ENCODE measurements around the gene CRELD2. TPM values are rescaled to one million over a fixed set of nuclear protein-coding genes. Genes with fewer than 3 reads are reported as not detected.

The CRELD2 gene
- total RNA-seq, 1 donor from 2014 or later = 73.9 TPM

DNA sequence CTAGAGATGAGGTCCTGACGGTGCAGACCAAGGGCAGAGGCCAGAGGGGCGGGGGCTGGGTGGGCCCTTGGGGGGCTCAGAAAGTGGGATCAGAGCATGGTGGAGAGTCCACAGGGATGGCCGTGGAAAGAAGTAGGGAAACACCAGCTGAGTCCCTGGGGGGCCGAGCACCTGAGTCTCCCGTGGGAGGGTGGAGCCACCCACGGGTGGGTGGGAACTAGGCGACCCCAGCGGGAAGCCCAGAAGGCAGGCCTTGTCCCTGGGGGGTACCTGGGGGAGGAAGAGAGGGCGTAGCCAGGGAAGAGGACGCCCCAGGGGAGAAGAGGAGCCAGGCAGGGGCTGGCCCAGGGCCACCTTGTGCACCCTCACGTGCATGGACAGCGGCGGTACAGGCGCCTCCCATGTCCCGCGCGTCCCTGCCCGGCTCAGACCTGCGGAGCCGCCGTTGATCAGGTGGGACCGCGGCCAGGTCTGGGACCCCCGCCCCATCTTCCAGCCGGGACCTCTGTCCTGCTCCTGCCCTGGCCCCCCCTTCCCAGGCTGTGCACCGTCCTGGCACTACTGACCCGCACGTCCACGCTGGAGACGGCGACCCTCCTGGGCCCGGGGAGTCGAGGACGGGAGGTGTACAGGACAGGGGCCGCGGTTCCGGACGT is 10.2 kb downstream of the CRELD2 start:
- intact Hi-C loops (cut with micrococcal nuclease) = loop anchor here (5.0 kb wide), 1 partner anchor 259 kb away; the partner anchor contains the start of gene TRABD

DNA sequence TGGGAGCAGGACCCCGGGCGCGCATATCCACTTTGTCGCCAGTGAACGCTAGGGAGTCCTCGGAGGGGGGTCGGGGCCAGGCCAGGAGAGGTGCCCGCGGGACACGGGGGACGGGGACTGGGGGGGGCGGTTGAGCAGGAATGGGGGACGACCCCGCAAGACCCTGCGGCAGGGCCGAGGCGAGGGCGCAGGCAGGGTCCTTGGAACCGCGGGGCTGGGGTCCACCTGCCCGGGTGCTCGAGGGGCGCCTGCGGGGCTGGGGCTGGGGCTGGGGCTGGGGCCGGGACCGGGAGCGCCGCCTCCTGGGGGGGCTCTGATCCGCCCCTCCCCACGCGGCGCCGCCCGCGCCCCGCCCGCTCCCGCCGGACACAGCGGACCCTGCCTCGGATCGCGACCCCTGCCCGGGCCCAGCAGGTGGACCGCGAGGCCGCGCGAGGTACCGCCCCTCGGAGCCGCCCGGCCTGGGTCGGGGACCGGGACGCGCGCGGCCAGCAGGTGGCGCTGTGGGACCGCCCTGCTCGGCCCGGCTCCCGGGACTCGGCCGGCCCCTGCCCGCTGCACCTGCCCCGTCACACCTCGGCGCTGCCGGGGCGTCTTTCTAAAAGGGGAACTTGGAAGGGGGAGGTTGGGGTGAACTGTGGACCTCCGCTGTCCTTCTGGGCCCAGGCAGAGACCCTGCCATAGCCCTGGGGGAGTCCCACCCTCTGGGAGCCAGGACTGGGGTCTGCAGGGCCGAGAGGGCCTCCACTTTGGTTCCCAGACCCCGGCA is 11.0 kb downstream of the CRELD2 start:
- intact Hi-C loops (cut with micrococcal nuclease) = loop anchor here (5.0 kb wide), 1 partner anchor 258 kb away; the partner anchor contains the start of gene TRABD

DNA sequence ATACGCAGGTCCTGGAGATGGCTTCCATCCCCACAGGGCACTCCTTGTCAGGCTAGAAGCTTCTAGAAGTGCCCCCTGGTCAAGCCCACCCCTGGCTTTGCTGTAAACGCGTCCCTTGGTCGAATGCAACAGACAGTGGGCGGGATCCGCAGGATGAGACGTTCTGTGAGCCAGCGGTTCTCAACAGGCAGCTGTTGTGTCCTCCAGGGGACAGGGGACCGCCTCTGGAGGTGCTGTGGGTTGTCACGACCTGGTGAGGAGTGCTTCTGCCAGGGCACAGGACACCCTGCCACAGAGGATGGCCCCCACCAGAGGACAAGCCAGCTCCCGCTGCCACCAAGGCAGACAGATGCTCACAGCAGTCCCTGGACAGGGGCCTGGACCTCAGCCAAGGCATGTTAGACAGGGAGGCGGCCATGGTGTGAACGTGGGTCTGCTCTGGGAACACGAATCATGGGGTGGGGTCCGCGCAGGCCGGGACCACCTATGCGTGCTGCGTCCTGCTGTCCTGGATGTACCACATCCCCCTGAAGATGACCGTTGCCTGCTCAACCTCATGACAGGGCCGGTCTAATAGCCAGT is 11.7 kb downstream of the CRELD2 start:
- intact Hi-C loops (cut with micrococcal nuclease) = loop anchor here (1.0 to 5.0 kb wide), 4 partner anchors 63 to 257 kb away; partner anchors contain the start of gene TRABD

DNA sequence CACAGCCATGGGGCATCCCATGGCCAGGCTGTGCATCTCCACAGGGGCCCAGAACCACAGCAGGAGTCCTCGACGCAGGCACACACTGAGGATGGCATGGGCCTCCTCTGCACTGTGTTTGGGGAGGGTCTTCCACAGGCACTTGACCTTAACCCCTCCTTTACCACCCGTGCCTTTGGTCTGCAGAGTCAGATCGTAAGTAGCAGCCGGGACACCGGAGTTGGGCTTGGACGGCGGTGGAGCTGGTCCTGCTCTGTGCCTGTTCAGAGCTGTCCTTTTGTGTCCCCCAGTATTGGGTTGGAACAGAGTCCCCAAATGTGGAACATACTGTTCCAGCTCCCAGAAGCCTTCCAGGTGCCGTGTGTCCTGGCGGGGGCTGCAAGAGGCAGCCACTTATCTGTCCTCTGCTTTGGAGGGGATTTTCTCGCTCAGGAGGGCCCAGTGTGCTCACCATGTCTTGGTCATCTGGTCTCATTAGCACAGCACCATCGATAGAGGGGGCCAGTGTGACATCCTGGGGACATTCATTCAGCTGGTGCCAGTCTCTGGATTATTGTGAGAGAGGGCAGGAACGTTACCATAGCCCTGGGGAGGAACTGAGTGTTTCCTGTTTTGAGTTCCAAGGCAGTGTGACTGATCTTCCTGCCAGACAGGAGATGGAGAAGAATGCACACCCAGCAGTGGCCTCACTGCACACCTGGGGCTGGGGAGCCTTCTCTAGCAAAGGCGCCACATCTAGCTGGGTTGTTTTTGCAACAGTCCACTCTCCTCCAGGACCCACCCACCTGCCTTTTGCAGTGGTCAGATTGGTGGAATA is 12.4 kb downstream of the CRELD2 start:
- intact Hi-C loops (cut with micrococcal nuclease) = loop anchor here (1.0 to 2.0 kb wide), 3 partner anchors 62 to 164 kb away; no protein-coding TSS in a partner anchor

DNA sequence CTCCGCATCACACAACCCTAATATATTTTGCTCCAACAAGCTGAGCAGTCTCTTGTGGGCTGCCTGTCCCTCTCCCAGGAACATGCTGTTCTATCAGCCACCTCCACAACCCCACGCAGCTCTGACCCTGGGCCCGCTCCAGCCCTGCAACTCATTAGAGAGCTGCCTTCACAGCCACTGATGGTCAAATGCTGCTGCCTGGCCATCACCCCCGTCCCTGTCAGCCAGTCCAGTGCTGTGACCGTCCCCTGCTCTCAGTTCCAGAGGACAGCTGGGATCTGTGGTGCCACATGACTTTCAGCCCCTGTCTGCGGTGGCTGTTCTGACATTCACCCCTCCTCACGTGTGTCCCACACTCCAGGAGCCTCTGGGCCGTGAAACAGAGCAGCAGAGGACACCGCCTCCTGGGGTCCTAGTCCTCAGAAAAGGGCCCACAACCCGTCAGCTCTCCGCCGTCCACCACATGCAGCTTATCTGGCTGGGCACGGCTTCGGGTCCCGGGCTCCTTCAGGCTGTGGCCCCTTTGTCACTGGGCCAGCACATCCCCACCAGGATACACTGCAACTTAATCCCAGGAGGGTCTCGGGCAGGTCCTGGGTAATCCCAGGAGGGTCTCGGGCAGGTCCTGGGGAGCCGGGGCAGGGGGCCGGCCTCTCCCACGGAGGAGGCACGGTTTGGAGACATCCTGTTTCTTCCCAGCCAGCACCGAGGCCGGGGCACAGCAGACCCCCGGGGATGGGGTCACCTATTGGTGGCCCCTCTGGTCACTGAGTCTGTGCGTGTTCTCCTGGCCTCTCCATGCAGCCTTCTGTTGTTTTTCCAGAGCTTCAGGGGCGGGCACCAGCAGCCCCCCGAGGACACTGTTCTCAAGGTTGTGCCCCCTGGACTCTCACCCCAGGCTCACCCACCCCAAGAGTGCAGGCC is 15.1 kb downstream of the CRELD2 start:
- intact Hi-C loops (cut with micrococcal nuclease) = no loop called here

DNA sequence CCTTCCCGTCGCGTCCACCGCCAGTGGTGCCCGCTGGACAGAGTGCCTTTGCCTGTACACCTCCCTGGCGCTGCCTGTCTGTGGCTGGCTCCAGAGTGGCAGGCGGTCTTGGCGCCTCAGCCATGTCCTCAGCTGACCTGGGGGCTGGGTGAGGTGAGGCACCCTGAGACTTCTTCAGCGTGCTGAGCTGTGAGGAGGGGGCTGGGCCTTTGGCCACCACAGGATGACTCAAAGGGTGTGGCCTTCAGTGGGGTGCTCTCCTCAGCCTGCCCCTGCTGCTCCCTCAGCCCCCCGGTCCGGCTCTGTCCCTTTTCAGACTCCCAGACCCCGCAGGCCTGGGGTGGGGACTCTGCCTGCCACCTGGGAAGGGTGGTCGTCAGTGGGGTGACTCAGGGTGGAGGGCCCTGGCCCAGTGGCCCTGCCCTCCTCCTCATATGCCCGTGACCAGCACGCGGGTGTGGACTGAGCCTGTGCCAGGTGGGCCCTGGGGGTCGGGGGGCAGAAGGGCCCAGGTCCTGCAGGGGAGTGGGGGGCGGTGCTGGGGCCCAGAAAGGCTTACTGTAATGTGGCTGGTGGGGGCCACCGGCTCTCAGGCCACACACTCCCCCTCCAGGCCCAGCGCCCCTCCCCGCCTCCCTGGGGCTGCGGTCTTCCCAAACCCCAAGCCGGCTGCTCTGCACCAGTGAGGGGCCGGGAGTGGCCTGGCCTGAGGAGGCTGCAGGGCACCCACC is 15.9 kb downstream of the CRELD2 start:
- intact Hi-C loops (cut with micrococcal nuclease) = no loop called here

DNA sequence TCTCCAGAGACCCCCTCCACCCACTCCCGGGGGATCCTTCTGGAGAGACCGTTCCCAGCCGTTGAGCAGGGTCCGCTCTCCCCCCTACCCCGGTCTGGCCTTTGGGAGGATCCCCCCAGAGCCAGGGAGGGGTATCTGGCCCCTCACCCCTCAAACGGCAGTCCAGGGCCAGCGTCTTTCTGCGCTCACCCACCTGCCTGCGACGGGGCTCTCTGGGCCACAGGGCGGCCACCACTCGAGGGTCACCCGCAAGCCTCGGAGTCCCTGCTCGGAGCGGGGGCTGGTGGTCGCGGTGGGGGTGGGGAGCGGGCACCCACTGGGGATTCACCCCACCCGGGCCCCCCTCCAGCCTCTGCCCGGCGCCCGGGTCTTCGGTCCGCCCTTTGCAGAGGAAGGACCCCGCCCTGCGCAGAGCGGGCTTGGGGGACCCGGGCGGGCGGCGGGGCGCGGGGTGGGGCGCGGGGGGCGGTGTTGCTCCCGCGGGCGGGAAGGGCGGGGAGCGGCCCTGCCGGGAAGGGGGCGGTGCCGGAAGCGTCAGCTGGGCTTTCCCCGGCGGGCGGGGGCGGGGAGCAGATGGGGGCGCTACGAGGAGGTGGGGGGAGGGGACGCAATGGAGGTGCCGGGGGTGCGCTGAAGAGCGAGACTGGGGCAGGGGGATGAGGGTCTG is 16.6 kb downstream of the CRELD2 start:
- intact Hi-C loops (cut with micrococcal nuclease) = no loop called here

DNA sequence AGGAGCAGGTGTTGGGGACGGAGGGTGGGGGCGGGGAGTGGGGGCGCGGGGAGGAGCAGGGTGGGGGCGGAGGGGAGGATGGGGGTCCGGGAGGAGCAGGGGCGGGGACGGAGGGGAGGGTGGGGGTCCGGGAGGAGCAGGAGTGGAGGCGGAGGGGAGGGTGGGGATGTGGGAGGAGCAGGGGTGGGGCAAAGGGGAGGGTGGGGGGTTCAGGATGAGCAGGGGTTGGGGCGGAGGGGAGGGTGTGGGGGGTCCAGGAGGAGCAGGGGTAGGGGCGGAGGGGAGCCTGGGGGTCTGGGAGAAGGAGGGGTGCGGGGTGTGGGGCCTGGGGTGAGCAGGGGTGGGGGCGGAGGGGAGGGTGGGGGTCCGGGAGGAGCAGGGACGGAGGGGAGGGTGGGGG is 17.1 kb downstream of the CRELD2 start:
- intact Hi-C loops (cut with micrococcal nuclease) = no loop called here

DNA sequence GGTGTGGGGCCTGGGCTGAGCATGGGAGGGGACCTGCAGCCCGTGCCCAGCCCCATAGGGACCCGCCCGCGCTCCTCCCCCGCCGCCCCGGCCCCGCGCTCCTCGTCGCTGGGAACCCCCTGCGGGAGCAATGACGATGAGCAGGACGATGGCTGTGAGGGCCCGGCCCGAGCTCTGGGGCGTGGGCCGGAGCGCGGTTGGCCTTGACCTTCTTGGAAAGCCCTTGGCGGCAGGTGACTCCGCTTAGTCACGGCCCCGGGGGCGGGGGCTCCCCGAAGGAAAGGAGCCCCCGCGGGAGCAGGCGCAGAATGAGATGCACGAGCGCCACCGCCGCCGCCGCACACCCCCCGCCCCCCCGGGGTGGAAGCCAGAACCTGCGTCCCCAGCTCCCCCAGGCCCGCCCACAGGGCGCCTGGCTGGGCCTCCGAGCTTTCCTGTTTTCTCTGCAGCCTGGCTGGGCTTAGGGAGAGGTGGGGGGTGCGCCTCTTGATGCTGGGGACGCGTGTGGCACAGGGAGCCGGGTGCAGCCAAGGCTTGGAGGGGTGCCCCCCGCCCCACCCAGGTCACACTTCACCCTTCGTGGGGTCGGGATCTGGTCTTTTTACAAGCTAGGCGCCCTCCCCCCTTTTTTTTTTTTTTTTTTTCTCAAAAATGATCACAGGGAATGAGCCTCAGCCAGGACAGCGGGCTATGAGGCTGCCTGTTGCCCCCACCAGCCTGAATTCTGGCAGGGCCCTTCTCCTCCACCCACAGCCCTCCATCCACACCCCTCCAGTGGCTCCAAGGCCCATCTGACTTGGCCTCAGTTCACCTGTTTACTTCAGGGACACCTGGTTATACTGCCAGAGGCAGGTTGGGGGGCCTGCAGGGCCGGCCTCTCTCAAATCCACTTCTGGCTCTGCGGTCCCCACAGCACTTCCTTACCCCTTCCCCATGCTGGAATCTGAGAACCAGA is 17.9 kb downstream of the CRELD2 start:
- intact Hi-C loops (cut with micrococcal nuclease) = loop anchor here (1.0 to 2.0 kb wide), 4 partner anchors 9 to 35 kb away; partner anchors contain the start of genes ALG12, CRELD2 and PIM3

DNA sequence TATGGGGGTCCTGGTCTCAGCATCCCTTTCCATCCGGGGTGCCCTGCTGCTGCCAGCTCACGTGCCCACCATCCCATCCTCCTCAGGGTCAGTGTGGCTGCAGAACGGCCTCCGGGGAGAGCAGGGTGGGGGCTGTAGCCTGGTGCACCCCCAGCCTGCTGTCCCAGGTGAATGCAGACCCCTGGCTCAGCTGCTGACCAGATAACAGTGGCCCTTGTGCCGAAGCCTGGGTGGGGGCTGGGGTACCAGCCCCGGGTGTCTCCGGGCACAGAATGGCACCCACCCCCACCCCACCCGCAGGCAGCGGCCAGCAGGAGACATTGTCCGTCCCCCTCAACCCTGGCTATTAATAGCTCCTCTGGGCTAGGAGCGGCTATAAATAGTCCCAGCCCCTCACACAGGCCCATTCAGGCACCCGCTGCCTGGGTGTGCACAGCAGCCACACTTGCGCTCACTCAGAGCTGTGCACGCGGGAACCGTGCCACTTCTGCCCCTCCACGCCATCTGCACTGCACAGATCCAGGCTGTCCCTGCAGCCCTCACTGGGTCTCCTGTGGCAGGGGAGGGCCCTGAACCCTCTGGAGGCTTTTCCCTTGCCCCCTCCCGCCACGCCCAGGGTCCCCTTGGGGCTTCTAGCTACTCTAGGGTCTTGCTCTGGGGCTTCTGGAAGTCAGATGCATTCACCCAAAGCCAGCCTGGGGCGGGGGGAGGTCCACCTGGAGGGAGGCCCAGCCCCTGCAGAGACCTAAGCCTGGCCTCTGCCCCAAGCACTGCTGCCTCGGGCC is 18.7 kb downstream of the CRELD2 start:
- intact Hi-C loops (cut with micrococcal nuclease) = loop anchor here (1.0 to 2.0 kb wide), 4 partner anchors 8 to 34 kb away; partner anchors contain the start of genes ALG12, CRELD2 and PIM3

DNA sequence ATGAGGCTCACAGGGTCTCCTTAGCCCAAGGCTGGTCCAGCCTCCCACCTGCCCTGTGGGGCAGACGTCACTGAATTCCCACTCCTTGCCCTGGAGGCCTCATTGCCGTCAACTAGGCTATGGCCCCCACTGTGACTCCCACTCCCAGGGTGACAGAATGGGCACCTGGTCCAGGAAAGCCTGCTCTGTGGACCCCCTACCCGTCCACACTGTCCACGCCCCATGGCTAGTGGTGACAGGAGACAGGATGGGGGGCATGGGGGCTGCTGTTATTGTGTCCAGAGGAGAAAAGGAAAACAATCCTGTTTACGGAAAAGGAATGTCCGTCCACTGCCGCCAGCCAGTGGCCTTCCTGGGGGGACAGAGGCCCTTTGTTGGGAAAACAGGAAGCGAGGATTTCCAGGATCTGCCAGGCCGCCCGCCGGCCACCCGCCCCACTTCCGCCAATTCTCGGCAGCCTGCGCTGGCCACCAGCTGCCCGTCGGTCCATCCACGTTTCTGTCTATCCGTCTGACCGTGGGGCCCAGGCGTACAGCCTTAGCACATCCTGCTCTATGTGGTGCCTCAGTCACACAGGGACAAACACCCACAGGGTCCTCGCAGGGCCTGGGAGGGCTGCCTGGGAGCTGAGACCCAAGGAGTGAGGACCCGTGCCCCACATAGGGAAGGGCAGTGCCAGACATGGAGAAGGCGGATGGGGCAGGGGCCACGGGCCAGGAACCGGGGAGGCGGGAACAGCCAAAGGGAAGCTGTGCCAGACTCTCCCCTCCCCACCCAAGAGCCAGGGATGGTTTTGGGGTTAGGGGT is 19.5 kb downstream of the CRELD2 start:
- intact Hi-C loops (cut with micrococcal nuclease) = loop anchor here (2.0 kb wide), 1 partner anchor 33 kb away; no protein-coding TSS in a partner anchor

DNA sequence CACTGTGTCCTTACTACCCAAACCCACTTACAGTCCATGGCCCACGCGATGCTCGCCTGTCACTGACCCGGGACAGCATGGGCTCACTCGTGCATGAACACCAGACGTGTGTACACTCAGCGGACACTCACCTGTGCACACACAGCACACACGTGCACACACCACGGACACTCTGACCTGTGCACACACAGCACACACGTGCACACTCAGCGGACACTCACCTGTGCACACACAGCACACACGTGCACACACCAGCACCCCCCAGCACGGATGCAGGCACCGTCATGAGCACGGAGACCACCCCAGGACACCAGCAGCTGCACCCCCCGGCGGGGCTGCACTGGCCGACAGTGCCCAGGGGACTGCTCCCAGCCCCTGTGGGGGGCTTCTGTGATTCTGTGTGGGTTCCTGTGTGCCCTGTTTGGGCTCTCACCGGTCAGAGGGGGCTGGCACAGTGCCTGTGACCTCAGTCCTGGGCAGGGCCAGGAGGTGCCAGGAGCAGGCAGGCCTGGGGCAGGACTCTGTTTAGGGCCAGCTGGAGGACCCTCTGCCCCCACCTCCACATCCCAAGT is 20.2 kb downstream of the CRELD2 start:
- intact Hi-C loops (cut with micrococcal nuclease) = no loop called here

DNA sequence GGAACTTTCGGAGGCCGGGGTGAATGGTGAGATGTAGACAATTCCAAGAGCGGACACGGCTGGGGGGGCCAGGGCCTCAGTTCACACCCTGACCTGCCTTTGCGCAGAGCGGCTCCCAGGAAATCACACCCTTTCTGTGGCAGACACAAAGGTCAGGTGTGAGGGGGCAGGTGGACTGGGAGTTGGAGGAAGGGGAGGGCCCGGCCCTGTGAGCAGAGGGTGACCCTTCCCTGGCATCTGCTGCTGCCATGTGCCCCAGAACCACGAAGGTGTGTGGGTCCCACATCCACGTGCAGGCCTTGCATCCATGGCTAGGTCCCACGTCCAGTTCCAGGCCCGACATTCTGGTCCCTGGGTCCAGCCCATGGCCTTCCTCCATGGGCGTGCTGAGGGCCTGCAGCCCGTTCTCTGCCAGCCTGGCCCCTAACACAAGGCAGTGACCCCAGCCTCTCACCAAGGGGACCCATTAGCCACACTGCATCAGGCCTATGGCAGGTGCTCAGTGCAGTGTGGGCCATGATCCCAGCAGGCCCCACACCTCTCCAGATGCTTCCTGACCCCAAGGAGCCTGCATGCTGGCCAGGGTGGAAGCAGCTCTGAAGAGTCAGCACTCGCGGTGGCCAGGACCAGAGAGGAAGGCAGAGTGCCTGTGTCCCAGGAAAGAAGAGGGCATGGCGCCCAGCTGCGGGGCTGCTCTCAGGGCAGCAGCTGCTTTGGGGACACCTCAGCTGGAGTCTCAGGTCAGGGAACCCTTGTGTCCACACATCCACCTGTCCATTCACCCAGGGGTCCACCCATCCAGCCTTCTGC is 23.3 kb downstream of the CRELD2 start:
- intact Hi-C loops (cut with micrococcal nuclease) = no loop called here

DNA sequence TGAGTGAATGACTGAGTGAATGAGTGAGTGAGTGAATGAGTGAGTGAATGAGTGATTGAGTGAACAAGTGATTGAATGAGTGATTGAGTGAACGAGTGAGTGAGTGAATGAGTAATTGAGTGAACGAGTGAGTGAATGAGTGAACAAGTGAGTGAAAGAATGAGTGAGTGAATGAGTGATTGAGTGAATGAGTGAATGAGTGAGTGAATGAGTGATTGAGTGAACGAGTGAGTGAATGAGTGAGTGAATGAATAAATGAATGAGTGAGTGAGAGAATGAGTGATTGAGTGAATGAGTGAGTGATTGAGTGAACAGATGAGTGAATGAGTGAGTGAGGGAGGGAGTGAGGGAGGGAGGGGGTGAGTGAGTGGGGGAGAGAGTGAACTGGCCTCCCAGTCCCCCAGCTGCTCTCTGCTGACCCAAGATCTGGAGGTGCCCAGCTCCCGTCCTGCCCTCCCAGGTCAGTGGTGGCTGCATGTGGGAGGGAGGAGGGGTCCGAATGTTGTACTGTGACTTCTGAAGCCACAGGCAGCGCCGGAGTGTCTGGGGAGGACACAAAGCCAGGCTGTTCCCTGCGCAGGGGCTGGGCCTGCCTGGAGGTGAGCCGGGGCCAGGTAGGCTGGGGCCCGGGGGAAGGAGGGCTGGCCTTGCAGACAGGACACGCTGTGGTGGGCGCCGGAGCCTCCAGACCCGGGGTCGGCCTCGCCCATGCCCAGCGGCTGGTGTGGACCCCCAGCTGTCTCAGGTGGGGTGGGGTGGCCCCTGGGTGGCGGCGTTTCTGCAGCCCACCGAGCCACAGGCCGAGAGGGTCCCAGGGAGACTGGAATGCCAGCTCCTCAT is 24.4 kb downstream of the CRELD2 start:
- intact Hi-C loops (cut with micrococcal nuclease) = no loop called here
